Middle frontal gyrus (tissue), 1 donor: ENCODE data around the gene EPB41L4A.

Source experiments
- DNase-seq: peaks from one replicate; pipeline ENCODE4 v3.0.0-alpha.2; 2015; ENCODE audit warnings: low spot score; ENCODE audit errors: extremely low spot score

Gene EPB41L4A

GRCh38 chr5:112356178-112356956, 62.7 kb downstream of the EPB41L4A start:
- DNase-seq = no peak

GRCh38 chr5:112355058-112355685, 63.9 kb downstream of the EPB41L4A start:
- DNase-seq = no peak

GRCh38 chr5:112353678-112354077, 65.4 kb downstream of the EPB41L4A start:
- DNase-seq = no peak

DNA sequence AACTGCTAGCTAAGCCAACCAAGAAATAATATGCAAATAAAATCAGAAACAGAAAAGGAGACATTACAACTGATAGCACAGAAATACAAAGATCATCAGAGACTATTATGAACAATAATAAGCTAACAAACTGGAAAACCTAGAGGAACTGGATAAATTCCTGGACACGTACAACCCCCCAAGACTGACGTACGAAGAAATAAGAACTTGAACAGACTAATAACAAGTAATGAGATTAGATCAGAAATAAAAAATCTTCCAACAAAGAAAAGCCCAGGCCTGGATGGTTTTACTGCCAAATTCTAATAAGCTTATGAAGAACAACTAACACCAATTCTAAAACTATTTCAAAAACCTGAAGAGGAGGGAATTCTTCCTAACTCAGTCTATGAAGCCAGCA, 67.9 kb downstream of the EPB41L4A start:
- DNase-seq = no peak

DNA sequence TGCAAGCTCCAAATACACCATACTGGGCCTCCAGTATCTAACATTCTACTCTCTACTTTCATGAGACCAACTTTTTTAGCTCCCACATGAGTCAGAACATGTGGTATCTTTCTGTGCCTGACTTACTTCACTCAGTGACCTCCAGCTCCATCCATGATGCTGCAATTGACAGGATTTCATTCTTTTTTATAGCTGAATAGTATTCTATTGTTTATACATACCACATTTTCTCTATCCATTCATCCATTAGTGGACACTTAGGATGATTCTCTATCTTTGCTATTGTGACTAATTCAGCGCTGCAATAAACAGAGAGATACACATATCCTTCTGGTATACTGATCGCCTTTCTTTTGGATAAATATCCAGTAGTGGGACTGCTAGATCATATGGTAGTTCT, 68.5 kb downstream of the EPB41L4A start:
- DNase-seq = no peak

GRCh38 chr5:112349371-112349770, 69.7 kb downstream of the EPB41L4A start:
- no peak for DNase-seq

GRCh38 chr5:112348915-112349314, 70.2 kb downstream of the EPB41L4A start:
- DNase-seq = no peak

DNA sequence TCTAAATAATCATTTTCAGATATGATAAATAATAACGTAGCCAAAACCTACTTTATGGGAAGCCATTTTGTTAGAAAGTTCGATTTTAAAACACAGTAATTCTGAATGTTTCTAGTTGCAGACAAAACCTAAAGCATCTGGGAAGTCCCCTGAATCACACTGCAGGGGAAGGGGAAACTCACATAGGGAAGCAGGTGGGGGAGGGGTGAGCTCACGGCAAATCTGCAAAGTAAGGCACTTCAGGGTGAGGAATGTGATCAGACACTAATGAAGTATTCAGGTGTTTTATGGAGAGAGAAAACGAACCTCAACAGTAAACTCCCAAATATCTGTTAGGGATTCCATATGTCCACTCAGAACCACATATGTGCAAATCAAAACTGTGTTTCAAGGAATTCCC, 70.7 kb downstream of the EPB41L4A start:
- DNase-seq = no peak

- no peak for DNase-seq
Measured at GRCh38 chr5:112346411-112347044, 72.5 kb downstream of the EPB41L4A start.

DNA sequence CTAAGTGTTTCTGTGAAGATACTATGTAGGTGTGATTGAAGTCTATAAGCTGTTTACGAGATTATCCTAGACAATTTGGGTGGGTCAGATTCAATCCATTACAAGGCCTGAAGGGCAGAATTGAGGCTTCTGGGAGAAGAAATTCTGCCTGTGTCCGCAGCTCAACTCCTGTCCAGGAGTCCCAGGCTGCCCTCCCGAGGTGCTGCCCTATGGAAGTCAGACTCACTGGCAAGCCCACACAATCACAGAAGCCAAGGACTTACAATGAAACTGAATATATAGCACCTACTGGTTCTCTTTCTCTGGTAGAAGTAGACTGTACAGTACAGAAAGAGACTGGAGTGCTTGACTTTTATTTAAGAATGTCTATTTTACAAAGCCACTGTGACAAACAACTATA, 74.5 kb downstream of the EPB41L4A start:
- no peak for DNase-seq

GRCh38 chr5:112342389-112342788, 76.7 kb downstream of the EPB41L4A start:
- no peak for DNase-seq

- no peak for DNase-seq
Measured at GRCh38 chr5:112339761-112340160, 79.3 kb downstream of the EPB41L4A start.

DNA sequence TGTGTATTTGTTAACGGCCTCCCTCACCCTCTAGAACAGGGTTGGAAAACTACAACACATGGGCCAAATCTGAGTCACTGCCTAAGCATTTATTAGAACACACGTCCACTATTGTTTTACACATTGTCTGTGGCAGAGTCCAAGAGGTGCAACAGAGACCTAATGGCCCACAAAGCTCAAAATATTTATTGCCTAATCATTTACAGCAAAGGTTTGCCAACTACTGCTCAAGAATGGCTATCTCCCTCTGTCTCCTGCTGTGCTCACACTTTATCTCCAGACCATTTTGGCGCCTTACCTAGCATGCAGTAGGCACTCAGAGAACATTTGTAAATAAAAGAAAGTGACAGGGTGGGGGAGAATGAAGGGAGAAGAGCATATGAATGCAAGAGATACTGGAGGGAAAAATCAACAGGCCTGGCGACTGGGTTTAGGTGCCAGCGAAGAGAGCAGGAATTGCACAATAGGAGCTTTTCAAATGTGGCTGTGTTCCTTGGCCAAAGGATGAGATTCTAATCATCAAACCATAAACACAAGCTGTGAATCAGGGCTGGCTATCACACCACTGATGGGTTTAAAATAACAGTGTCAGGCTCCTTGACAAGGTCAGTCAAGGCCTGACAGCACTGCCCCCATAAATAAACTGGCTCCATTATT, 80.3 kb downstream of the EPB41L4A start:
- no peak for DNase-seq

DNA sequence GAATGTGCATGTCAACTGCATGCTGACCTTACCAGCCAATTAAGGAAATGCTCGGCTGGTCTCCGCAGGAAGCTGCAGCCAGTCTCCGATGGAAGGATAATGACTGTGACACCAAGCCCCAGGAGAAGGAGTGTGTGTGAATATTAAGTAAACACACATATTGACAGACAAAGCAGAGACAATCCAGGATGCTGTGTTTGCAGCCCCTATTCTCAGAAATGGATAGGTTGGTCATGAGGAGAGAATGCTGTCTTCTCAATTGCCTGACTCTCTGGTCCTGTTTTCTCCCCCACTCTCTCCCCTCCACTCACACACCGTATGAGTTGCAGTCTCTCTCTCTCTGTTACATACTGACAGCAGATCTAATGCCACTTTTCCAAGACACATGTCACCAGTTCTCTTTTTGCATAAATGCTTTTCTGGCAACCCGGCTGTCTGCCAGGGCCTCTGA, 85.7 kb downstream of the EPB41L4A start:
- no peak for DNase-seq

DNA sequence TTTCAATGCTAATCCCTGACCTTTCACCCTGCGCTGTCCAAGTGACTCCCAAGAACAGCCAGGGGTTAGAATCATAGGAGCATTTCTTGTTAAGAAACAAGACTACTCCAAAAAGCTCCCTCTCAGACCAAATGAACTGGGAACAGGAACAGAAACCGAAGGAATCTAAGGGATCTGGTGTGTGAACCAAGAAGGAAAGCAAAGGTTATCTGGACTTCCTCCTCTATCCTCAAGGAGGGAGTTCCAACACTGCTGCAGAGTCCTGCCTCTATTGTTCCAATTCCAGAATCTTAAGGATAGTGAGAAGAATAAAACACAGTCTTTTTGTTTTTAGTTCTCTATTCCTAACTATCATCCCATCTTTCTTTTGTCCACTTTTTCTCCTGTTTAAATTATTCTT, 87.2 kb downstream of the EPB41L4A start:
- DNase-seq = no peak

DNA sequence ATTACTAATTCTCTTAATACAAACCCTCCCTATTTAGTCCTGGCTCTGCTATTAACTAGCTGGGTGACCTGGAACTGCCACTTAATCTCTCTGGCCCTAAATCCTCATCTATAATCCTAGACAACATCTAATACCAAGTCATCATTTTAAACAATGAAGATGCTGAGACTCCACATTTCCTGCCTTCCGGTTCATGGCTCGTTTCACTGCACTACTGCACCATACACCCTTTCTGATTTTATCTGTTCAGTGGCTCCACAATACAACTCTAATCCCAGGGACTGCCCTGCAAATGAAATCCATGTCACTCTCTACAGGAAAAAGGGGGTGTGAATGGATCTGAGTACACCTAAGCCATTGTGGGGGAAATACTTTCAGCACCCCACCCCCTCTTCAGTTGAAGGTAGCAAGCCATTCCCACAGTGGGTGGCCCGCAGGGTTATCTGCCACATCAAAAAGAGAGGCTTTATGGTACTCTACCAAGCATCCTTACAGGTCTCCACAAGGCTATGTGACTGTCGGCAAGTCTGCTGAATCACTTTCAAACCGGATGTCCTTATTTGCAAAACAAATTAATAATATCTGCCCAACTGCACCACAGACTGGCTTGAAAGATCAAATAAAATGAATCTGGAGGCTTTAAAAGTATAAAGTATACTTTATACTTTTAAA, 89.5 kb downstream of the EPB41L4A start:
- DNase-seq = no peak

- no peak for DNase-seq
Measured at GRCh38 chr5:112323166-112323565, 95.9 kb downstream of the EPB41L4A start.

GRCh38 chr5:112320408-112320807, 98.7 kb downstream of the EPB41L4A start:
- no peak for DNase-seq

DNA sequence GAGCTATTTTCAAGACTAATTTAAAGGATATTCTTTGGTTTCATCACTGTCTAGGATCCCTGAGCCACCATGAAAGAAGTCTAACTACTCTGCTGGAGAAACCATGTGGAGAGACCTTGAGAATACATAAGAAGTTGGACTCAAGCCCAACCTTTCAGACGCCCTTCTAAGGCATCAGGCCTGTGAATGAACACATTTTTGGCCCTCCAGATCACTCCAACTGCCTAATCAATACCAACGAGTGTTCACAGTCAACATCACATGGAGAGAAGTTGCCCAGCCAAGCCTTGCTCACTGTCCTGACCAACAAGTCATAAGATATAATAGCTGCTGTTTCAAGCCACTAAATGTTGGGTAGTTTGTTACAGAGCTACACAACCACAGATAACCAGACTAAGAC, 100.7 kb downstream of the EPB41L4A start:
- no peak for DNase-seq

DNA sequence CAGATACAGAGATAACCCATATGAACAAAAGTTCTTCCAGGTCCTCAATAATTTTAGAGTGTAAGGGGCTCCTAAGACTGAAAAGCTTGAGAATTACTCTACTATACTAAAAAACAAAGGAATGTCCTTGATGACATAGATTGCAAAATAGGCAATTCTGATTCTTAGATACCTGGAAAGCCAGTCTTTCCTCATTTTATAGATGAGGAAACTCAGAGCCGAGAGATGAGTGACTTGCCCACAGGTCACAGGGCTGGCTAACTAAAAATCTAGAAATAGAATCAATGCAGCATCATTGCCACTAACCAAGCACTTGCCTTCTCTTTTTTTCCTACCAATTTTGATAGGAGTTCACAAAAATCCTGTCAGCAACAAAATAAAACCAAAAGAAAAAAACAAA, 101.2 kb downstream of the EPB41L4A start:
- no peak for DNase-seq

GRCh38 chr5:112316731-112317130, 102.3 kb downstream of the EPB41L4A start:
- no peak for DNase-seq
